AG08395 (cell line): ENCODE measurements around the gene DTNB.
"Not testable (repeated sequence)": the region's sequence is repeated elsewhere in the genome, so short reads cannot be mapped to it uniquely, and the experiment has no call there.

Experiments used
- DNase-seq: peaks from one replicate; pipeline ENCODE4 v3.0.0; 2012; ENCODE audit warnings: mixed read lengths, low spot score

DTNB gene

DNA sequence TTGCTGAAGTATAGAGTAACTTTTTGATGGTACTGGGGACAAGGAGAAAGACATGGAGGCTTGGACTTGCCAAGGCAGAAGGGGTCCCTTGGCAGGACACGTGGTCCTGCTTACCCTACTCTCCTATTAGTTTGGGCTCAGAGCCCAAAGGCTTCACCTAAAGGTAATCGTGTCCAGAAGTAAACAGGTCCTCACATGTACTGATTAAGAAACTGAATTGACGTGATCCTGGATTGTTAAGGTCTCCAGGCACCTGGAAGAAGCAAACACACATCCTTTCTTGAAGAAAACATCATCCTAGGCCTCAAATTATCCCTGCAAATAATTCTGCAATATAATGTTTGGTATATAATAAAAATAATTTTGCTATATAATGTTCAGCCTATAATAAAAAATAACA, 50.0 kb downstream of the DTNB start:
- DNase-seq: no peak

DNA sequence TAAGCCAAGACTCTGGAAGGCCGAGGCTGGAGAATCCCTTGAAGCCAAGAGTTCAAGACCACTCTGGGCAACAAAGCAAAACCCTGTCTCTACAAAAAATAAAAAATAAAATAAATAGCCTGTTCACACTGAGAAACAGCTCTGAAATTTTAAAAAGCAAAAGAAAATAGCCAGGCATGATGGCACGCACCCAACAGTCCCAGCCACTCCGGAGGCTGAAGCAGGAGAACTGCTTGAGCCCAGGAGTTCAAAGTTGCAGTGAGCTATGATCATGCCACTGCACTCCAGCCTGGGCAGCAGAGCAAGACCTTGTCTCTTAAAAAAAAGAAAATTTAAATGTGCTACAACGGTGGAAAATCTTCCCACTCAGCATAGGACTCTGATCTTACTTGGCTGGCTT, 52.7 kb downstream of the DTNB start:
- no peak for DNase-seq

DNA sequence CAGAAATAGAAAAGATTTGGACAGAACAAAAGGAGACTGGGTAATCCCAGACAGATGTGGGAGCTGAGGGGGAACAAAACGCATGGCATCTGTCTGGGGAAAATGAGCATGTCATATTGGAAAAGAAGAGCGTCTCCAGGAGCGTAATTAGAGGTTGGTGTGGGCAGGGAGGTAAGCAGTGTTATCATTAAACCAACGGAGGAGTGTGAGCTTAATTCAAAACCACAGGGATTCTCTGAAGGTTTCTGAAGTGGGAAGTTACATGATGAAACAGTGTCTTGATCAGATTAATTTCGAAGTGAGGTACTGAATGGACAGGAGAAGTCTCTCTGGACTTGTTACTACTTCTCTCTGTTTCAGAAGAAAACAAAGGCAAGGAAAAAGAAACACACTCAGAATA, 53.3 kb downstream of the DTNB start:
- DNase-seq: no peak

DNA sequence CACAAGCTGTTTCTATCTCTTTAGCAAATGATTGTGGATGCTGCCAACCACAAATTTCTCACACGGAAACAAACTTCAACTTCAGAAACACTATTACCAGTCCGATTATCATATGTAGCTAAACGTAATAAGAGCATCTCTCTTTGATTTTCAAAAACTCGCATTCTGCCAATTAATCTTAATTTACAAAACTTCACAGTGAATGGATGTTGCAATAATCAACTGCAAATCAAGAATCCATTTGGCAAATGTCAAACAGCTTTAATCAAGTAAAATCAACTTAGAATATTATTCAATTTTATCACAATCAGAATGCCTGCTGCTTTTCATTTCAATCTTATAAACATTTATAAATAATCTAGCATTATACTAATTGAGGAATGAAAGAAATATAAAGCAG, 54.2 kb downstream of the DTNB start:
- DNase-seq: no peak

DNA sequence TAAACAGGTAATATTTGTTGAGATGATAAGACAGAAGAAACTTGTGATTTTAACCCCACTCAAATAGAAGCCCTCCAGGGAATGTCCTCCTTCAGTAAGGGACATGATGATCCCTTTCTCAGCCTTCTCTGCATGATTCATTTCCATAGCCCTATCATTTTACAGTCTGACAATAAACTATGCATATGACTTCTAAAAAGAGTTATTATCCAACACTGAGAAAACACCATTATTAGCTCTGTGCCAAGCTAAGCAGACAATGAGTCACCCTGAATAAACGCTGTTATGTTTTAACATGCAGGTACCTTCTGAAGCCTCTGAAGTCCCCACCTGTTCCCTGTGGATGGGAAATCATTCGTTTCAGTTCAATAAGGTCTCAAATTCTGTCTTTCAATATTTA, 54.7 kb downstream of the DTNB start:
- DNase-seq: peak; percentile 5

DNA sequence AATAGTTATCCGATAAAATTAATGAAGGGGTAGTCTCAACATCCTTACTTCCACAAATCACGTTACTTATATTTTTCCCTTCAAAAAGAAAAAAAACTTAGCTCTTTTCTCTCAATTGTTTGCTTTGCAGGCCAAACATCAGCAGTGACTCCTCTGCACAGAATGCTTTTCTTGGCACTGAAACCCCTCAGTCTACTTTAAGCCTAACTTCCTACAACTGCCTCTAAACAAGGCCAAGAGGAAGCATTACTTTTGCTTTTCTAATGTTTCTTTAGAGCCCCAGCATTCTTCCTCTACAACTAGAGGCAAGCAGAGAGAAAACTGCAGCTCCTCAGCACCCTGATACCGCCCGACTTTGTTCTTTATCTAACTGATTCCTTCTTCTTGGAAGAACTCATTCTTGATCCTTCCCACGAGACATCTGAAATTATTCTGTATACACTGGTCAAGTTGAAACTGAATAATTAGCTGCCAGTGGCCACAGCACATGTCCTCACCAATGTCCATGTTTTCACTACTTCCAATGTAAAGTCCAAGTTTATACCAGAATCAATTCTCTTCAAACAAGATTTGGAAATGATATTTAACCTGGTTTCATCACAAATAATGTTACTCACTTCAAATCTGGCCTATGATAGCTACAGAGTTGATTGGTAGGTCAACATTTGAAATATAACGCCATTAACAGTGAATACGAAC, 55.3 kb downstream of the DTNB start:
- DNase-seq: peak; percentile 77

DNA sequence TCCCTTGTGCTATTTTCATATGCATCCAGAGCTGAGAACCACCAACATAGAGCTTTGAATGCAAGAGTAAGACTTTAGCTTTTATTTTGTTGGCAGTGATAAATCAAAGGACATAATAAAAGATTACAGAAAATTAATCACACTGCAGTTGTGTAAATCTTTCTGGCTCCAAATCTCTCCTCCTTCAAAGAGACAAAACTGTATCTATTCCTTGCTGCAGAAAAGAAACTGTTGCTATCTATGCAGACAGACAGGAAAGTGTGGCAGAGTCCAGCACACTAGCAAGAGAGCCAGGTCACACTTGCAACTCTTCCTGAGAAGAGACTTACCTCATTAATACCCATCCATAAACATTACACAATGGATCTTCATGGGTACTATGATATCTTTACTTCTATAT, 57.5 kb downstream of the DTNB start:
- DNase-seq: no peak

DNA sequence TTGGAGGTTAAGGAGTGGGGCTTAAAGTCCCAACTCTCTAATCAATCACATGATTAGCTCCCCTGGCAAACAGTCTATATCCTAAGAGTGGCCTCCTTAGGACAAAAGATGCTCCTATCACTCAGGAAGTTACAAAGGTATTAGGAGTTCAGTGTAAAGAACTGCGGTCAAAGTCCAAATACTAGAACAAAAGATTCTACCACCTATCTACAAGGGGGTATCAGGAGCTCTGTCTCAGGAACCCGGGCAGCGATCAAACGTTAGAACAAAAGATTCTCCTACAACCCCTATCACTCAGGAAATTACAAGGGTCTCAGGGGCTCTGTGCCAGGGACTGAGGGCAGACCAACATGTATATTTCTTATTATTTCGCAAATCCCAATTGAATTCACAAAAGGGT, 58.0 kb downstream of the DTNB start:
- DNase-seq: no peak

DNA sequence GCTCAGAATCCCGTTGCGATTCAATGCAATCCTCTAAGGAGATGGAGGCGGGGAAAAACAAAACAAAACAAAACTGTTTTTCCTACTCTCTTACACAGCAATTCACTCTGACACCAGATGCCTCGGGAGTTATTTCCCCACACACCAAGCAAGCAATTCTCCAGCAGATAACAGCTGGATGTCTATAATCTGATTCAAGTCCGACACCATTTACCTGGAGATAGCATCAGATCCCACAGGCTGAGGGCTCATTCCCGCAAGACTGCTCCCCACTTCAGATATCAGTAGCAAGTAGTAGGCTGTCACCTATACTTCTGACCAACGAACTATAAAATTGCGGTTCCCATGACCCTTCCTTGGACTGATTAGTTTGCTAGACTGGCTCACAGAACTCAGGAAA, 58.7 kb downstream of the DTNB start:
- no peak for DNase-seq

DNA sequence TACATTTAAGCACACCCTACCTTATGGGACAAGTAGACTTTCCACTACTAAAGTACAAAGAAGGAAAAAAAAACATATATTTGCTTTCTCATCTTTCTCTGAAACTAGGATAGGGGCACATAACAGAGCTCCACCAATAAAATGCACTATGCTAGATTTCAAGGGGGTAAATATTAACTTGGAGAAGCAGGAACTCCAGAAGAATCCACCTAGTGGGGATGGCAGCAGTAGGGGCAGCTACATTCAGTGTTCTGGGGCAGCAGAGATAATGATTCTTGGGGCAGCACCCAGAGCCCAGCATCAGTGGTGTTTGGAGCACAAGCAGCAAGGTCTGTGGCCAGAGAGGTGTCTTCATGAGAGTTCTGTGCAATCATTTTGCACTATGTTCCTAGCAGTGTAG, 64.7 kb downstream of the DTNB start:
- no peak for DNase-seq

DNA sequence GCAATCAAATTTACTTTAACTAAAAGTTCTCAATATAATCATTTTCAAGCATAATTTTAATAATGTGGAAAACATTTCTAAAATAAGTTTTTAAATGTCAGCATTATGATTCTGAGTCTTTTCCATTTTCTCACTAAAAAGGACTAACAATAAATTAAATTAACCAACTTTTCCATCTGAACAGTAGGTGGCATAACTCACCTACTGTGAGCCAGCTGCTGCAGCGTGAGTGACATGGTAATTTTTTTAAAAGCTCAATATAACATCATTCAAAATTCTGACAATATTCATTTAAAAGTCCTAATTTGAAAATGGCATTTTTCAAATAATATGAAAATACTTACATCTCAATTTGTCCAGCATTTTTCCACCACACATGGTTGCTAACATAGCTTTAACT, 66.5 kb downstream of the DTNB start:
- peak; percentile 24 for DNase-seq

DNA sequence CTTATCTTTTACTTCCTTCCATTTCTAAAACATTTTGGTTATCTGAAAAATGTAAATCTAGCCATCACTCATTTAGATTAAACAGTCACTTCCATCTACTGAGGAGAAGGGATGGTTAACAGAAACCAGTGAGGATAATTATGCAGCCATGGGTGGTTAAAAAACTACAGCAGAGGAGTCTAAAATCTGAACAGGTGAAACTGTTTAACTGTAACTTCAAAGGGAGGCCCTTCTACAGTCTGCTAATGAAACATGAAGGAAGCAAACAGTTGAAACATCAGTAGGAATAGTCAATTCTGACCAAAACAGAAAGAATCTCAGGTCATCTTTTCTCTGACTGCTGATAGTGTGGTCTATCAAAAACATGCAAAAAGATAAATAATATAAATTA, 71.0 kb downstream of the DTNB start:
- DNase-seq: no peak

DNA sequence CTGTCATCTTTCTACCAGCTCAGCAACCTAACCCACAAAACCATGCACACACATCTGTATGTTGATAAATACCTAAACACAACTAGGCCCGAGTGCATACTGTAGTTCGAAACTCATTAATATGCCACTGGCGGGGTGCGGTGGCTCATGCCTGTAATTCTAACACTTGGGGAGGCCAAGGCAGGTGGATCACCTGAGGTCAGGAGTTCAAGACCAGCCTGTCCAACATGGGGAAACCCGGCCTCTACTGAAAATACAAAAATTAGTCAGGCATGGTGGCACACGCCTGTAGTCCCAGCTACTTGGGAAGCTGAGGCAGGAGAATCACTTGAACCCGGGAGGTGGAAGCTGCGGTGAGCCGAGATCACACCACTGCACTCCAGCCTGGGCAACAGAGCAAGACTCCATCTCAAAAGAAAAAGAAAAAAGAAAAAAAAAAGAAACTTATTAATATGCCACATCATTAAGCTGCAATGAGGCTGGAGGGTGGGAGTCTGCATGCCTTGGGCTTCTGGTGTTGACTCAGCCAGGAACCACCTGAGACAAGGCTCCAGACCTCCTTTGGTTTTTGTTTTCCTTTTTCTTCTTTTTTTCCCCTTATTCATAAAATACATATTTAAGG, 71.6 kb downstream of the DTNB start:
- not testable (repeated sequence) for DNase-seq

DNA sequence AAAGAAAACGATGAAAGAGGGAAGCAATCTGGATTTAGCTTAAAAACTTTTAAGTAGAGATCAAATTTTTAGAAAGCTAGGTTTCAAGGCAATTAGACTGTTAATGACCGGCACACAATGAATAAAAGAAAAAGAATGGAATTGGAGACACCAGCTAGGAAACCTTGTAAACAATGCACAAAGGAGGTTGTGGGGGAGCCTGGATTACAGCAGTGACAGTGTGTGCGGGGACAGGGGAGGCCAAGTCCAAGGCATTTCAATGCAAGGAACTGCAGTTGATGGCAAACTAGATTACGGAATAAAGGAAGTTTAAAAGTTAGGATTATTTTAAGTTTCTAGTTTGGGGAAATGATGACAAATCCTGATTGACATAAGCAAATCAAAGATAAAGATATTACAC, 74.5 kb downstream of the DTNB start:
- DNase-seq: no peak

DNA sequence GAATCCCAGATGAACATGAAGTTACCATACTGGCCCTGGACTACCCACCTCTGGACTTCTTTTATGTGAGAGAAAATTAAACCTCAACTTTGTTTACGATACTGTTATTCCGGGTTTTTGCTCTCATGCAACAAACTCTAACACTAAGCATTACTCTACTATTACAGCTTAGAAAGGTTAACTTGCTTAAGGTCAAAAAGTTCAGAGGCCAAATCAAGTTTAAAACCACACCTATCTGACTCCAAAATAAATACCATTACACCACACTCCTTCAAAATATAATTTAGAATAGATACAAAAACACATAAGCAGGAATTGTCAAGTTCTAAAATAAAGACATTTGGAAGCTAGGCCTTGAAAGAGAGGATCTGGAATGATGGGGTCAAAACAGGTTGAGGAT, 75.0 kb downstream of the DTNB start:
- DNase-seq: no peak

DNA sequence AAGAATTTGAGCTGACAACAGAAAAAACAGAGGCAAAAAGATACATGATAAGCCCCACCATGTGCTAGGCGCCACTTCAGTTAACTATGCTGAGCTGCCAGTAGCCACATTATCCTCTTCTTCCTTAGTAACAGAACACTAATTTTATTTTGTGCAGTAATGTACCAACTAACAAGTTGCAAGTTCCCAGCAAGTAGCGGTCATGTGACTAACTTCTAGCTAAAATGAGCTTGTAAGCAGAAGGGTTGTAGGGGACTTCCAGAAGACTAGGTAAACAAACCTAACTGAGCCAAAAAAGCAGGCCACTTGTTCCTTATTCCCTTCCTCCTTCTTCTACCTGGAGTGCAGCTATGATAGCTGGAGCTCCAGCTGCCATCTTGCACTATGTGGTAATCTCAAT, 75.5 kb downstream of the DTNB start:
- DNase-seq: no peak

DNA sequence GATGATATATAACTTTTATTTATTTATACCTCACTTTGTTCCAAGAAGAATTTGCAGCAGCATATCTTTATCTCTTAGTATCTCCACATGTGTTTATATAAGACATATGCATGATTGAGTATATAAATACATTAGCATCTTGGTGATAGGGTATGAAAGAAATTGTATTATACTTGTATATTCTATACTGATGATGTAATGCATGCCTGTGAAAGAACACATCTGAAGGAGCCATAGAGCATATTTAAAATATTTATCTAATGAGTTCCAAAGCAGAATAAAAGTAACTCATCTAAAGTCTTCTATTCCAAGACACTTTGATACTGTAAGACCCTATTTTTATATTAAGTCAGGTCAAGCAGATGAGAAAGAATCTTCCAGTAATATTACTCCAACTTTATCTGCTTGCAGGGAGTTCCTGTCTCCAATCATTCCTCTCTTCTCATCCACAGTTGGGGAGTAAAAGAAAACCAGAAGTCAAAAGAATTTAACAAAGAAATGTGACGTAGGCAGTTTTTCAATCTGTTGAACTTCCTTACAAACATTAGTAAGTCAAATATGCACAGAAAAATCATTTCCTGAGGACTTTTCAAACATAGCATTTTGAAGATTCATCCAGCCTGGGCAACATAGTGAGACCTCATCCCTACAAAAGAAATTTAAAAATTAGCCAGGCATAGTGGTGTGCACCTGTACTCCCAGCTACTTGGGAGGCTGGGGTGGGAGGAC, 76.7 kb downstream of the DTNB start:
- no peak for DNase-seq

DNA sequence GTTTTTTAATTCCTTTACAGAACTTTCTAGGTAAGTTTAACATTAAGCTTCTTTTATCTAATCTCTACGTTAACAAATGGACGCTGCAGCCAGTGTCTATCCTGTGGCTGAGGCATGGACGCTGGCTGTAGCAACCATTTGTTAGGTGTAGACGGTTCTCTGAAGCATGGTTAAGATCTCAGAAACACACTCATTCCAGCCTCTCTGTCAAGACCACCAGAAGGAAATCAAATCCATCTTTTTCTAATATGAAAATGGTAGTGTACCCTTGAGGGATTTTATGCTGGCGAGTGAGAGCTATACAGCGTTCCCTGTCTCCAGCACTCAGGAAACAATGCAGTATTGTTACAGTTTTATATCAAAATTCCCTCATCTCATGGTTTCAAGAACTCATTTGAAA, 78.0 kb downstream of the DTNB start:
- DNase-seq: no peak

DNA sequence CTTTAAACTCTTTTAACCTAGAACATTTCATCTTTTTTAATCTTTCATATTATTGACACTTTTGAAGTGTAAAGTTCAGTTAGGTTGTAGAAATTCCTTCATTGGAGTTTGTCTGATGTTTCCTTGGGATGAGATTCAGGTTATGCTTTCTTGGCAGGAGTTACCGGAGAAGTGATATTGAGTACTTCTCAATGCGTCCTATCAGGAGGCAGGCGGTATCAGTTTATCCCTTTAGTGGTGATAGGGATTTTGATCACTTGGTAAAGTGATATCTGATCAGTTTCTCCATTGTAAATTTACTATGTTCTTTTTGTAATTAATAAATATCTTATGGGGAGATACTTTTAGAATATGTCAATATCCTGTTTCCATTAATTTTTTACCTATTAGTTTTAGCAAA, 78.4 kb downstream of the DTNB start:
- no peak for DNase-seq

DNA sequence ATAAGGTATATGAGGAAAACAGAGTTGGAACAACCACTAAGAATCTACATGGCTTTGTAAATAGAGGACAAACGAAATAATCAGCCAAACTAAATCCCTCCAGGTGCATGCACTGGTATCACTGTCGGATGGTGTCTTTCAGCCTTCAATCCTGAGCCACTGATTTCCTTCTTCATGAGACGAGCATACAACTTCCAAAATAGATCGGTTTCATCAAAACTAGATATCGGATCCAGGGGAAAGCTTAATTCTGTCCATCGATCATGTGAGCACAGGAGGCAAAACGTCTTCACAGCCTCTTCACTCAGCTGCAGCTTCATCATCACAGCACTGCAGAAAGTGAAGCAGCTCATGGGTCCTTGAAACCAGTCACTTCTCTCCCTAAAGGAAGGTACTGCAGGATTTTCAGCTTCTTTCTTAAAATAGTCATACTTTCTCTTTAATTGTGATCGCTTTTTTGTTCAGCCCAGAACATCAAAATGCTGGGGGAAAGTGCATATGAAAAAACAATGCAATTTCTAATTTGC, 80.5 kb downstream of the DTNB start:
- no peak for DNase-seq

DNA sequence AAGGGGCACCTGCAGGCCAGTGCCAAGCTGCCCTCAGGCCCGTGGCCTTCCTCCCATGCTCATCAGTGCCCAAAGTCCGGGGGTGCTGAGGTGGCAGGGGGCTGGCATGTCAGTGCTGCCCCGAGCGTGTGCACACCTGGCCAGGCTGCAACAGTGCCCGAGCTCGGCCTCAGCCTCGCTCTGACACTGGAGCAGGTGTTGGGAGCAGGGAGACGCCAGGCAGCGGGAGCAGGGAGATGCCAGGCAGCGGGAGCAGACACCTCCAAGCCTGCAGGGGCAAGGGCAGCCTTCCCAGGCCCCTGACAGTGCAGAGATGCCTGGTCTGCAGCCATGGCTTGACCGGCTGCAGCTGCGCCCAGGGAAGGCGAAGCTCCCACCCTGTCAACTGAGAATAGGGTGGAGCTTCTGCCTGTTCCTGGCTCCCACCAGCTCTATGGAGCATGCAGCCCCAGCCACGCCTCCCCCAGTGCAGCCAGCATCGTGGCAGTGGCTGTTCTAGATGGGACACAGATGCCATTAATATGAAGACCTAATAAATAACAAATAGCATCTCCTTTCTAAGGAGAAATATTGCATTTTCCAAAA, 82.4 kb downstream of the DTNB start:
- DNase-seq: no peak

DNA sequence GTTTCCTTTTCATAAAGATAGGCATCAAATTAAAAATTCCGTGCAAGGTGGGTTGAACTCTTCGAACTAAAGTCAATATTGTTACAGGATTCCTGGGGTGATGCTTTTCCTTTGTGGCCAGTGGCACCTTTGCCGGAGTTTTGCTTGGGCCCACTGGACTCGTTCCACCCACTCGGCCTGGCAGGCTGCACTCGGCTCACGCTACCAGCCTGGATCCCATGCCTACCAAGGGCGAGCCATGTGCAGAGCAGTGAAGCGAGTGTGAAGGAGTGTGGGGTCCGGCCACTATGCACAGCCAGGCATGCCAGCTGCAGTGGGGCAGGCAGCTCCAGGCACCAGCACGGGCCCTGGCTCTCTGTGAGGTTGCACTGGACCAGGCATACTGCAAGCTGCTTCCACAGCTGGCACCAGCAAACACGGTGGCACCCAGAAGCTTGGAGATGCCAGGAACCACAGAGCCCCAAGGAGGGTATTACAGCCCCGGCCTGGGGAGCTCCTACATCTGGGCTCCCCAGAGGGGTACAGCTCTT, 83.6 kb downstream of the DTNB start:
- DNase-seq: no peak

DNA sequence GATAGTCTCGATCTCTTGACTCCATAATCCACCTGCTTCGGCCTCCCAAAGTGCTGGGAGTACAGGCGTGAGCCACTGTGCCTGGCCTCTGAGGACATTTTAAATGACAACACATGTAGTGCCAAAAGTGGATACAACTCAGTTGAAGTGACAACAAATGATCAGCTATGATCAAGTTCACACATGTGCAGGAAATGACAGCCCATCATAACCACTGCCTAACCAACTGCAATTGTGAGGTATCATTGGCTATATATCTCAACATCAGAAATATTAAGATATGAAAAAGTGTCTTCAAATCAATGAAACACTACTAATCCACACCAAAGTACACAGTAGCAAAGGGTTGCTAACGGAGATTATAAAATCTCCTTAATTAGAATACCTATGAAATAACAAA, 84.8 kb downstream of the DTNB start:
- no peak for DNase-seq
